GM23248 (cell line): Measurements from ENCODE around the gene ATG2B. TPM values are rescaled to one million over a fixed set of nuclear protein-coding genes. Genes with fewer than 3 reads are reported as not detected.
"Not testable (repeated sequence)": the region's sequence is repeated elsewhere in the genome, so short reads cannot be mapped to it uniquely, and the experiment has no call there.

Experiments used
- DNase-seq: peaks from one replicate; pipeline ENCODE4 v3.0.0-alpha.2; 2015
- H2AFZ ChIP-seq: fragments of 200-600 bp; sonication (generic); 2 replicates; pipeline ENCODE4 v1.6.1; 2016; ENCODE audit warnings: antibody characterized with exemption
- H3F3A ChIP-seq: fragments of 200-600 bp; sonication (generic); 2 replicates; pipeline ENCODE4 v1.6.1; 2016; ENCODE audit warnings: mild to moderate bottlenecking, antibody characterized with exemption, mixed run types; ENCODE audit not compliant: insufficient read depth
- H3K27ac ChIP-seq: fragments of 200-600 bp; sonication (generic); 2 replicates; pipeline ENCODE4 v1.5.1; 2016; ENCODE audit warnings: mild to moderate bottlenecking
- H3K27me3 ChIP-seq: fragments of 200-600 bp; sonication (generic); replicated peaks from 2 replicates; pipeline ENCODE4 v1.6.1; 2016; ENCODE audit warnings: mild to moderate bottlenecking; ENCODE audit not compliant: insufficient read depth
- H3K36me3 ChIP-seq: fragments of 200-600 bp; sonication (generic); 2 replicates; pipeline ENCODE4 v1.6.1; 2016; ENCODE audit warnings: low read depth, mild to moderate bottlenecking
- H3K4me1 ChIP-seq: fragments of 200-600 bp; sonication (generic); 2 replicates; pipeline ENCODE4 v1.6.1; 2016; ENCODE audit warnings: mild to moderate bottlenecking; ENCODE audit not compliant: insufficient read depth
- H3K4me2 ChIP-seq: fragments of 200-600 bp; sonication (generic); one replicate; pipeline ENCODE4 v1.6.1; 2016; ENCODE audit warnings: mild to moderate bottlenecking; ENCODE audit not compliant: unreplicated experiment
- H3K4me3 ChIP-seq: fragments of 200-600 bp; sonication (generic); 2 replicates; pipeline ENCODE4 v1.5.1; 2016; ENCODE audit warnings: mild to moderate bottlenecking
- H3K79me2 ChIP-seq: fragments of 200-600 bp; sonication (generic); 2 replicates; pipeline ENCODE4 v1.6.1; 2016; ENCODE audit warnings: mild to moderate bottlenecking; ENCODE audit not compliant: insufficient read depth
- H3K9ac ChIP-seq: fragments of 200-600 bp; sonication (generic); 2 replicates; pipeline ENCODE4 v1.6.1; 2016; ENCODE audit warnings: mild to moderate bottlenecking
- H3K9me2 ChIP-seq: fragments of 200-600 bp; sonication (generic); 2 replicates; pipeline ENCODE4 v1.6.1; 2016; ENCODE audit warnings: mixed run types, mild to moderate bottlenecking, moderate library complexity; ENCODE audit not compliant: insufficient read depth
- H3K9me3 ChIP-seq: fragments of 200-600 bp; sonication (generic); one replicate; pipeline ENCODE4 v1.6.1; 2017; ENCODE audit warnings: low read depth
- H4K20me1 ChIP-seq: fragments of 200-600 bp; sonication (generic); 2 replicates; pipeline ENCODE4 v1.6.0; 2016; ENCODE audit not compliant: insufficient read depth
- EZH2 ChIP-seq: fragments of 200-600 bp; sonication (generic); IDR thresholded peaks from 2 replicates; pipeline ENCODE4 v1.6.1; 2018; ENCODE audit warnings: antibody characterized with exemption, mild to moderate bottlenecking; ENCODE audit not compliant: insufficient read depth, poor library complexity, severe bottlenecking
- EZH2phosphoT487 ChIP-seq: fragments of 200-600 bp; sonication (generic); IDR thresholded peaks from 2 replicates; pipeline ENCODE4 v1.6.1; 2018; ENCODE audit warnings: antibody characterized with exemption, moderate library complexity, mild to moderate bottlenecking, low read depth; ENCODE audit not compliant: insufficient read depth
- WGBS, 2 experiments: methylation state at CpG; one replicate each; pipeline ENCODE4 v1.1.6; 2015 to 2017; ENCODE audit warnings: low lambda C conversion rate in 2 of 2, low coverage in 1 of 2; ENCODE audit errors: missing lambda C conversion rate in 2 of 2; 5-methylcytosine and 5-hydroxymethylcytosine counted together
- in situ Hi-C: fragments of 300-500 bp; cut with MboI; formaldehyde crosslinking; loops from 2 replicates; pipeline ENCODE4 v1.15.0; 2020
- polyA plus RNA-seq: library from polyadenylated mRNA; unstranded; fragments of >200 nt; fragmentation: Nextera tagmentation; extraction: Ambion mirVana; gene quantifications from 2 replicates; pipeline ENCODE4 v1.2.1, GENCODE V29; 2016
- total RNA-seq: library from RNA; depleted of rRNA; stranded (reverse); fragments of >200 nt; shearing (Covaris generic); gene quantifications from 2 replicates; pipeline ENCODE4 v1.2.3, GENCODE V29; 2014

The ATG2B gene
- total and polyA plus RNA-seq, 2 experiments from 2014 or later, result 2.9 to 10.7 TPM

- no peak overlapping the region for H3K27ac ChIP-seq
- no peak for TF ChIP-seq EZH2phosphoT487
- TF ChIP-seq EZH2, result no peak
- H3K9me3 ChIP-seq, result no peaks in the 10 kb centered on the region
- H2AFZ ChIP-seq, result no peak overlapping the region
- H3K4me3 ChIP-seq, result no peak overlapping the region
- 70 to 74% methylated on average over 4 of the region's 4 CpGs for WGBS, 2 experiments
- in situ Hi-C loops, result no loop called here
- no peaks in the 10 kb centered on the region for H3K27me3 ChIP-seq
- peaks cover 92% of the 10 kb centered on the region for H3K79me2 ChIP-seq
- no peaks in the 10 kb centered on the region for H3F3A ChIP-seq
- H3K4me1 ChIP-seq, result peaks cover 5% of the 10 kb centered on the region; the same call in 1 of the 2 replicates
- no peak overlapping the region for H3K4me2 ChIP-seq
- H3K36me3 ChIP-seq, result no peaks in the 10 kb centered on the region
- no peaks in the 10 kb centered on the region for H3K9me2 ChIP-seq
- no peaks in the 10 kb centered on the region for H4K20me1 ChIP-seq
- H3K9ac ChIP-seq, result no peak overlapping the region
- no peak for DNase-seq
Observed at GRCh38 chr14:96354246-96354645, 8.9 kb downstream of the ATG2B start.

GRCh38 chr14:96352708-96353107 is 10.4 kb downstream of the ATG2B start:
- no peak for TF ChIP-seq EZH2
- TF ChIP-seq EZH2phosphoT487, result no peak
- 95 to 100% methylated on average over 2 of the region's 2 CpGs for WGBS, 2 experiments
- Histone ChIP-seq H3K4me1 (peaks cover 8% of the 10 kb centered on the region; the same call in 1 of the 2 replicates), H3K4me2 (no peak overlapping the region), H3K79me2 (peaks cover 92% of the 10 kb centered on the region), H3K36me3 (no peaks in the 10 kb centered on the region), H3K9ac (no peak overlapping the region), H3K4me3 (no peak overlapping the region), H3F3A (no peaks in the 10 kb centered on the region), H3K9me2 (no peaks in the 10 kb centered on the region), H4K20me1 (no peaks in the 10 kb centered on the region), H3K27ac (no peak overlapping the region), H2AFZ (no peak overlapping the region), H3K9me3 (no peaks in the 10 kb centered on the region), H3K27me3 (no peaks in the 10 kb centered on the region)
- no peak for DNase-seq
- in situ Hi-C loops, result no loop called here

- Histone ChIP-seq H3K36me3 (no peaks in the 10 kb centered on the region), H4K20me1 (no peaks in the 10 kb centered on the region), H3F3A (no peaks in the 10 kb centered on the region), H3K4me1 (peaks cover 8% of the 10 kb centered on the region; the same call in 1 of the 2 replicates), H3K9me2 (no peaks in the 10 kb centered on the region), H3K9me3 (no peaks in the 10 kb centered on the region), H3K9ac (no peak overlapping the region), H3K27me3 (no peaks in the 10 kb centered on the region), H2AFZ (no peak overlapping the region), H3K4me3 (no peak overlapping the region), H3K27ac (no peak overlapping the region), H3K79me2 (peaks cover 92% of the 10 kb centered on the region), H3K4me2 (no peak overlapping the region)
- TF ChIP-seq EZH2phosphoT487 (no peak), EZH2 (no peak)
- peak; percentile 18 for DNase-seq
- 81 to 88% methylated on average over 3 of the region's 3 CpGs for WGBS, 2 experiments
- in situ Hi-C loops, result no loop called here
Observed at GRCh38 chr14:96351986-96352385, 11.2 kb downstream of the ATG2B start.

- no peaks in the 10 kb centered on the region for H3K9me2 ChIP-seq
- no peaks in the 10 kb centered on the region for H3K27me3 ChIP-seq
- H3K4me3 ChIP-seq, result no peak overlapping the region
- H3K79me2 ChIP-seq, result peaks cover 89% of the 10 kb centered on the region
- TF ChIP-seq EZH2 (no peak), EZH2phosphoT487 (no peak)
- no peak overlapping the region for H3K27ac ChIP-seq
- no peak overlapping the region for H3K9ac ChIP-seq
- H3K9me3 ChIP-seq, result no peaks in the 10 kb centered on the region
- H3F3A ChIP-seq, result no peaks in the 10 kb centered on the region
- H3K36me3 ChIP-seq, result no peaks in the 10 kb centered on the region
- peak; percentile 68 for DNase-seq
- 88 to 91% methylated on average over 7 of the region's 7 CpGs for WGBS, 2 experiments
- no peak overlapping the region for H2AFZ ChIP-seq
- no peaks in the 10 kb centered on the region for H4K20me1 ChIP-seq
- H3K4me2 ChIP-seq, result no peak overlapping the region
- in situ Hi-C loops, result no loop called here
- H3K4me1 ChIP-seq, result peaks cover 8% of the 10 kb centered on the region; the same call in 1 of the 2 replicates
Observed at GRCh38 chr14:96349286-96350075, 13.7 kb downstream of the ATG2B start.

GRCh38 chr14:96347957-96348356 is 15.2 kb downstream of the ATG2B start:
- H3F3A ChIP-seq, H3K36me3 ChIP-seq, H3K9ac ChIP-seq, DNase-seq, H2AFZ ChIP-seq, H3K4me2 ChIP-seq, H3K9me3 ChIP-seq, in situ Hi-C loops, H3K27ac ChIP-seq, H3K27me3 ChIP-seq, H4K20me1 ChIP-seq, H3K4me3 ChIP-seq, H3K9me2 ChIP-seq: not testable (repeated sequence)
- peaks cover 80% of the 10 kb centered on the region for H3K79me2 ChIP-seq
- peaks cover 15% of the 10 kb centered on the region for H3K4me1 ChIP-seq
- WGBS, 2 experiments, result 97 to 98% methylated on average over 2 of the region's 2 CpGs
